ENCODE results near the gene KIF13A.

GRCh38 chr6:17972978-17973622, 14.3 kb downstream of the KIF13A start:
- no peak for TF ChIP-seq CTCF (IDR thresholded peaks at IDR 0.05; ENCODE audit: low read depth, low read length)
- no peak for TF ChIP-seq EZH2phosphoT487 (IDR thresholded peaks at IDR 0.05; ENCODE audit: low read depth)
